HEK293T (cell line): Measurements from ENCODE around the gene SLC6A1.

Experiments used
- BHLHE40 ChIP-seq: fragments of 450-650 bp; IDR thresholded peaks from 2 replicates; pipeline ENCODE4 v1.6.1; 2016; ENCODE audit warnings: mild to moderate bottlenecking, moderate library complexity, borderline replicate concordance
- CTBP1 ChIP-seq: fragments of 450-650 bp; IDR thresholded peaks from 2 replicates; pipeline ENCODE4 v1.6.1; 2016; ENCODE audit warnings: borderline replicate concordance
- FOXM1 ChIP-seq: fragments of 450-650 bp; IDR thresholded peaks from 2 replicates; pipeline ENCODE4 v1.6.1; 2017; ENCODE audit warnings: mild to moderate bottlenecking, borderline replicate concordance
- HDGF ChIP-seq: fragments of 450-650 bp; IDR thresholded peaks from 2 replicates; pipeline ENCODE4 v1.6.1; 2017; ENCODE audit warnings: antibody characterized with exemption, borderline replicate concordance
- L3MBTL2 ChIP-seq: fragments of 450-650 bp; conservative IDR thresholded peaks from 2 replicates; pipeline ENCODE4 v1.6.1; 2016; ENCODE audit warnings: mild to moderate bottlenecking
- NFRKB ChIP-seq: fragments of 450-650 bp; IDR thresholded peaks from 2 replicates; pipeline ENCODE4 v1.6.1; 2016; ENCODE audit warnings: mild to moderate bottlenecking, moderate library complexity
- SP1 ChIP-seq: fragments of 450-650 bp; IDR thresholded peaks from 2 replicates; pipeline ENCODE4 v1.6.1; 2017
- SUZ12 ChIP-seq: fragments of 450-650 bp; IDR thresholded peaks from 2 replicates; pipeline ENCODE4 v1.6.1; 2016; ENCODE audit warnings: mild to moderate bottlenecking
- TARDBP ChIP-seq: fragments of 450-650 bp; IDR thresholded peaks from 2 replicates; pipeline ENCODE4 v1.6.1; 2016
- TF ChIP-seq, protein P1 (sequence below): fragments of 450-650 bp; IDR thresholded peaks from 2 replicates; pipeline ENCODE4 v1.6.1; 2016

DNA sequence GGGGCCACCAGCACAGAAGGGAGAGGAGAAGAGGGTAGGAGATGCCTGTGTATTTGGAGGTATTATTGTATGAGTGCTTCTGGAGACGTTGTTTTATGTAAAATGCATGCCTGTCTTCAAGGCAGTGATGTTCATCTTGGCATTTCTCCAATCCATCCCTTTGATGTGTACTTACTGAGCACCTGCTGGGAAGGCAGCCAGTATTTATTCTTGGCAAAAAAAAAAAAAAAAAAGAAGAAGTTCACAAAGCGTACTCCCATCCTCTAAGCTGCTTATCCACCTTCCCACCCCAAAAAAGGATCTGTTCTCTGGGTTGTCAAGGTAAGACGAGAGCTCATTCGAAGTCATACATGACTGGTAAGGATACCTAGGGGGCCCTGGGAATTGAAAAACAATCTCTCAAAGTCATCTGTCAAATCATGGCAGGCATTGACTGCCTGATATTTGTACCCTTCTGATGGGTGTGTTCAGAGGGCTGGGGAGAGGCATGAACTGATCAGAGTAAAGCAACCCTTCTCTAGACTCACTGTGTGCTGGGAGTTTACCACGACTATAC, 30.0 kb upstream of the SLC6A1 start:
- TF ChIP-seq FOXM1 (no peak), BHLHE40 (no peak), SP1 (no peak), L3MBTL2 (no peak), SUZ12 (no peak), NFRKB (no peak), TARDBP (no peak), CTBP1 (no peak), HDGF (no peak)
- TF ChIP-seq, protein P1, sequence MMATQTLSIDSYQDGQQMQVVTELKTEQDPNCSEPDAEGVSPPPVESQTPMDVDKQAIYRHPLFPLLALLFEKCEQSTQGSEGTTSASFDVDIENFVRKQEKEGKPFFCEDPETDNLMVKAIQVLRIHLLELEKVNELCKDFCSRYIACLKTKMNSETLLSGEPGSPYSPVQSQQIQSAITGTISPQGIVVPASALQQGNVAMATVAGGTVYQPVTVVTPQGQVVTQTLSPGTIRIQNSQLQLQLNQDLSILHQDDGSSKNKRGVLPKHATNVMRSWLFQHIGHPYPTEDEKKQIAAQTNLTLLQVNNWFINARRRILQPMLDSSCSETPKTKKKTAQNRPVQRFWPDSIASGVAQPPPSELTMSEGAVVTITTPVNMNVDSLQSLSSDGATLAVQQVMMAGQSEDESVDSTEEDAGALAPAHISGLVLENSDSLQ = no peak
